ENCODE data around the gene CLEC1A.

CLEC1A gene

DNA sequence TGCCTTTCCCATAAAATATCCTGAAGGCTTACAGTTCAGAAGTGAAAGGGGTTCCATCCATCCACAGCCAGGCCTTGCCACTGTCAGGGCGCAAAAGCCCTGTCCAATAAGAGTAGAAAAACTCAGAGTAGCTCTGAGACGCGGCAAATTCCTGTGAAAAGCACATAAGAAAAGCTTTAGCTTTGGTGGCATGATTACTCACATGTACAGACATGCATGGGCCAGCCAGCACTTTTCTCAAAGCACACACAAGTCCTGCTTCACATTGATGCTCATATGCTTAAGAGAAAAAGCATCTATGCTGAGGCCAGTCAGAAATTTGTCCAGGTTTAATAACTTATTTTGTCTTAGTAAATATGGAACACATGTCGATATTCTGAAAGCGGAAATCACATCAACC is 25.5 kb downstream of the CLEC1A start:
- DNase-seq (ENCODE audit: low read depth), result no peak
- TF ChIP-seq, protein P1, sequence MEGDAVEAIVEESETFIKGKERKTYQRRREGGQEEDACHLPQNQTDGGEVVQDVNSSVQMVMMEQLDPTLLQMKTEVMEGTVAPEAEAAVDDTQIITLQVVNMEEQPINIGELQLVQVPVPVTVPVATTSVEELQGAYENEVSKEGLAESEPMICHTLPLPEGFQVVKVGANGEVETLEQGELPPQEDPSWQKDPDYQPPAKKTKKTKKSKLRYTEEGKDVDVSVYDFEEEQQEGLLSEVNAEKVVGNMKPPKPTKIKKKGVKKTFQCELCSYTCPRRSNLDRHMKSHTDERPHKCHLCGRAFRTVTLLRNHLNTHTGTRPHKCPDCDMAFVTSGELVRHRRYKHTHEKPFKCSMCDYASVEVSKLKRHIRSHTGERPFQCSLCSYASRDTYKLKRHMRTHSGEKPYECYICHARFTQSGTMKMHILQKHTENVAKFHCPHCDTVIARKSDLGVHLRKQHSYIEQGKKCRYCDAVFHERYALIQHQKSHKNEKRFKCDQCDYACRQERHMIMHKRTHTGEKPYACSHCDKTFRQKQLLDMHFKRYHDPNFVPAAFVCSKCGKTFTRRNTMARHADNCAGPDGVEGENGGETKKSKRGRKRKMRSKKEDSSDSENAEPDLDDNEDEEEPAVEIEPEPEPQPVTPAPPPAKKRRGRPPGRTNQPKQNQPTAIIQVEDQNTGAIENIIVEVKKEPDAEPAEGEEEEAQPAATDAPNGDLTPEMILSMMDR (IDR thresholded peaks at IDR 0.05; ENCODE audit: control insufficient read depth, extremely low read depth, insufficient read depth), result no peak
- no peak overlapping the region for H3K4me3 ChIP-seq (ENCODE audit: low read depth, low read length)

DNA sequence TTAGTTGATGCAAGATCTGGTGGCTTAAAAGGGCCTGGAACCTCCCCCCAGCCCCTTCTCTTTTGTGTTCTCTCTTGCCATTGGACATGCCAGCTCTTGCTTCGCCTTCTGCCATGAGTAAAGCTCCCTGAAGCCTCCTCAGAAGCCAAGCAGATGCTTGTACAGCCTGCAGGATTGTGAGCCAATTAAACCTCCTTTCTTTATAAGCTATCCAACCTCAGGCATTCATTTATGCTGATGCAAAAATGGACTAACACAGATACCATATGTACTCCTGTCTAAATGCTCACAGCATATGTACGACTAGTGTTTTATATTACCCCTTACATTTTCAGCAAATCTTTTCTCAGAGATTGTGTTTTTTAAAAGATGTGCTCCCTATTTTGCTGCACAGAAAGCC is 26.7 kb downstream of the CLEC1A start:
- no peak for DNase-seq (ENCODE audit: low read depth)
- TF ChIP-seq, protein P1 (IDR thresholded peaks at IDR 0.05; ENCODE audit: control insufficient read depth, extremely low read depth, insufficient read depth), result no peak
- no peak overlapping the region for H3K4me3 ChIP-seq (ENCODE audit: low read depth, low read length)

DNA sequence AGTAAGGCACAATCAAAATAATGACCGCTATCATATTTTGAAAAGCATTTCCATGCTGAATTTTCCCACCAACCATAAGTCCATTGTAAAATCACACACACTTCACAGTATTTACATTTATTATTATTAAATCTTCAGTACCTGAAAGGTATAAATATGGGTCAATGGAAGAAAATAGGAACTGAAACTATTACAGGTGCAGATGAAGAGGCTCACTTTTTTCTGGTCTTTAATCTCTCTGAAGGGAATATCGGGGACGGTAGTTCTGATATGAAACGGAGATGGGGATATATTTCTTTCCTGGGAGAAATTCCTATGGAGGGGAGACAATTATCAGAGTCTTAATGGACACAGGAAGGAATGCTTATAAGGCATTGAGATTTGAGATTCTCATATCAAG is 28.4 kb downstream of the CLEC1A start:
- H3K4me3 ChIP-seq (ENCODE audit: low read depth, low read length), result no peak overlapping the region
- TF ChIP-seq, protein P1 (IDR thresholded peaks at IDR 0.05; ENCODE audit: control insufficient read depth, extremely low read depth, insufficient read depth), result no peak
- DNase-seq (ENCODE audit: low read depth), result no peak

DNA sequence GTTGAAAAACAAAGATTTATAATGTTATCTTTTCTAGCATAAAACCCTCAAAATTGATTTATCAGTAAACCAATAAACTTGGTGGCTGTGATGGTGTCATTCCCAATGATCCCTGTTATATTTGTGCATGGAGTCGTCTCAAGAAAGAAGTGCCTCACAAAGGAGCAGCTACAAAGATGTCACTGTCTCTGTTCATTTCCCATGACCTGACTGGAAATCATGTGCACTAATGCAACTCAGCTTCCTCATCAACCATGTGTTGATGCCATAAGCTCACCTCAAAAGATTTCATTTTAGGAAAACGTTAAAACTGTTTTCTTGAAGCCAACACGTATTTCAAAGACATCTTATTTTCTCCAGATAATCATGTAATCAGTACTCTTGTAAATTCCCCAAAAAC is 28.8 kb downstream of the CLEC1A start:
- no peak for DNase-seq (ENCODE audit: low read depth)
- TF ChIP-seq, protein P1 (IDR thresholded peaks at IDR 0.05; ENCODE audit: control insufficient read depth, extremely low read depth, insufficient read depth), result no peak
- no peak overlapping the region for H3K4me3 ChIP-seq (ENCODE audit: low read depth, low read length)

DNA sequence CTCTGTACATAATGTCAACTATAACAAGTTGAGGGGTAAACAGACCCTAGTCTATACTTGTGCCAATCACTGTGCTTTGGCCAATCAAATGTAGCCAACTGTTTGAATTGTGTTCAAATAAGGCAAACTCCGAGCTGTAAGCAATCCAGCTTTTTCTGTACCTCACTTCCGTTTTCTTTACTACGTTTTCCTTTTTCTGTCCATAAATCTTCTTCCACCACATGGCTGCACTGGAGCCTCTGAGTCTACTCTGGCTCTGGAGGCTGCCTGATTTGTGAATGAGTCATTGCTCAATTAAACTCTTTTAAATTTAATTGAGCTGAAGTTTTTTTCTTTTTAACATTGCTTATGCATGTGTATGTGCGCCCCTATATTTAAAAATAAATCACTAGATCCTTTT is 29.7 kb downstream of the CLEC1A start:
- H3K4me3 ChIP-seq (ENCODE audit: low read depth, low read length), result no peak overlapping the region
- no peak for DNase-seq (ENCODE audit: low read depth)
- TF ChIP-seq, protein P1 (IDR thresholded peaks at IDR 0.05; ENCODE audit: control insufficient read depth, extremely low read depth, insufficient read depth), result no peak

DNA sequence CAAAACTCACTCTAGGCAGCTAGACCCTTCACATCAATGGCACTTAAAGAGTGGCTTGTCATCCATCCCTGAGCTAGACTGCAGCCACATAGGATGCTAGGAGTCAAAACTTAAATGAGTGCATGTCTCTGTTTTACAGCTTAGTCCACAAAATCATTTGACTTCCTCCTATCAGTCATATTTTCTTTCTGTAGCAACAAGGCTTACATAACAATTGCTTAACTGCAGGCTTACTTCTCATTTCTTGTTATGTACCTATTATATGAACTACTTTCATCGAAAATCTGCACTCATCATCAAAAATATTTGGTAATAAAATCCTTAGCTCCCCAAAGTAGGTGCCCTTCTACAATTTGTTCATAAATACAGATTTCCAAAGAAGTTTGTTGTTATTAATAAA is 30.1 kb downstream of the CLEC1A start:
- no peak for DNase-seq (ENCODE audit: low read depth)
- TF ChIP-seq, protein P1 (IDR thresholded peaks at IDR 0.05; ENCODE audit: control insufficient read depth, extremely low read depth, insufficient read depth), result no peak
- H3K4me3 ChIP-seq (ENCODE audit: low read depth, low read length), result no peak overlapping the region

DNA sequence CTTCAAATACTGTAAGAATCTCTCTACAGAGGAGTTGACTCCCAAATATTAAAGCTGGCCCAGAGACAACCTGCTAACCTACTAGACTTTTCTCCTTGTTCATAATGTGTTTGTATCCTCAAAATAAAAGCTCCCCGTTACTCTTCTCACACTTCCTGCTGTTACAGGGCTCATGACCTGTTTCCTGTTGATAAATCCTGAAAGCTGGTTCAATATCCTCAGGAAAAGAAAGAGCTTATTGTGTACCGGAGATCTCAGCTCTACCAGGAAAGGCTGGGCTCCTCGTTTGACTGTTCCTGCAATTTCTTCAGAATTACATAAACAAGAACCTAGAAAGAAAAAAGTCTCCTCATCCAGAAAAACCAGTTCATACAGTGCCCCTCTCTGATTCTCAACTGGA is 30.8 kb downstream of the CLEC1A start:
- H3K4me3 ChIP-seq (ENCODE audit: low read depth, low read length), result no peak overlapping the region
- DNase-seq (ENCODE audit: low read depth), result no peak
- TF ChIP-seq, protein P1 (IDR thresholded peaks at IDR 0.05; ENCODE audit: control insufficient read depth, extremely low read depth, insufficient read depth), result no peak
